NK-92 treated with Interleukin-12 subunit alpha and Interleukin-12 subunit beta, amount 100 ng/mL, for 24 hours (cell line): ENCODE data around the gene LILRB2.
"Not testable (repeated sequence)": the region's sequence is repeated elsewhere in the genome, so short reads cannot be mapped to it uniquely, and the experiment has no call there.

ENCODE experiments used
- DNase-seq: peaks from one replicate; lab custom pipeline; 2025; lab: John Stamatoyannopoulos, UW

Gene LILRB2

GRCh38 chr19:54240372-54241336 lies 40.3 kb downstream of the LILRB2 start:
- DNase-seq = not testable (repeated sequence)

- DNase-seq = not testable (repeated sequence)
Measured at GRCh38 chr19:54239491-54240371, 41.2 kb downstream of the LILRB2 start.

DNA sequence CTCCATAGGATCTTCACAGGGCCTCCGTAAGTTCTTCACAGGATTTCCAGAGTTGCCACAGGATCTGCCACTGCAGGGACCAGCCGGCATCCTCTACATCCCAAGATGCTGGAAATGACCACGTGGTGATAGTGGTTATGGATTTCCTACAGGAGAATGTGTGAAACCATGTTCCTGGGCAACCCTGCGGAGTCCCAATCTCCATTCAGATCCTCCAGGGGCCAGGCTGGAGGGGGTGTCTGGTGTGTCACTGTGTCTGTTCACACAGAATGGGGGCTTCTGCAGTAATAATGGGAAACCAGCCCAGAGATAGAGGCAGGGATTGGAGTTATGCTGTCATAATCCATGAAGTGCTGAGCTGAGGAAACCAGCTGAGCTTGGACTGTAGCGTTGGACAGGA lies 47.0 kb downstream of the LILRB2 start:
- no peak for DNase-seq

- DNase-seq = peak; percentile 42
Measured at GRCh38 chr19:54231077-54231931, 49.6 kb downstream of the LILRB2 start.

DNA sequence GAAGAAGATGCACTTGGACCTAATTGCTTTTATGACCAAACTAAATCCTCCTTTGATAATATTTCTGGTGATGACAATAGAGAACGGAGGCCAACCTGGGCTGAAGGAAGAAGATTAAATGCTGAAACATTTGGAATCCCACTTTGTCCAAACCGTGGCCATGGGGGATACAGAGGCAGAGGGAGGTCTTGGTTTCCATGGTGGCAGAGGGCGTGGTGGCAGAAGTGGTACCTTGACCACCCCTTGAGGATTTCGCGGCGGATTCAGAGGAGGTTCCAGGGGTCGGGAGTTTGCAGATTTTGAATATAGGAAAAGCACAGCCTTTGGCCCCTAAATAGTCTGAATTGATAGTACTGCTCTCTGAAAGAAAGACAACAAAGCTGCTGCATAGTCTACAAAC lies 50.9 kb downstream of the LILRB2 start:
- DNase-seq = no peak

GRCh38 chr19:54229146-54229545 lies 51.8 kb downstream of the LILRB2 start:
- DNase-seq = no peak

DNA sequence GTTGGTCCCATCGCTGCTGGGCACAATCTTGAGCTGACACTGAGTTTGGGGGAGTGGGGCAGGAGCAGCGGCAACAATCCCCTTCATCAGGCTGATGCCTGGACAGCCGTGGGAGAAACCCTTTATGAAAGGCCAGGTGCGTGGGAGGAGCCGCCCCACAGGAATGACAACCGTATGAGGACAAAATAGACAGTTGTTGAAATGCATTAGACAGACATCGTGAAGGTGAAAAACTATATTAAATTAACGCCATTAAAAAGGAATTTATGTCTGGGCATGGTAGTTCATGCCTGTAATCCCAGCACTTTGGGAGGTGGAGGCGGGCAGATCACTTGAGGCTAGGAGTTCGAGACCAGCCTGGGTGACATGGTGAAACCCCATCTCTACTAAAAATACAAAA lies 56.3 kb downstream of the LILRB2 start:
- not testable (repeated sequence) for DNase-seq

- not testable (repeated sequence) for DNase-seq
Measured at GRCh38 chr19:54223937-54224281, 57.0 kb downstream of the LILRB2 start.
